Liver (tissue), 9 donors: ENCODE results near the gene CHKA. TPM values are rescaled to one million over a fixed set of nuclear protein-coding genes. Genes with fewer than 3 reads are reported as not detected.

ENCODE experiments used
- DNase-seq: peaks from one replicate; pipeline ENCODE4 v3.0.0-alpha.2; 2017; ENCODE audit warnings: low spot score
- H3K27ac ChIP-seq, 2 donors: one replicate each; pipeline ENCODE4 v1.7.0; 2013; ENCODE audit warnings: inconsistent platforms in 2 of 2, low read length in 2 of 2, control low read depth in 1 of 2, low read depth in 1 of 2, mild to moderate bottlenecking in 1 of 2
- H3K27me3 ChIP-seq, 4 donors: one replicate each; pipeline versions ENCODE4 v1.6.1 to v1.7.0; 2013; ENCODE audit warnings: low read length in 3 of 4, inconsistent platforms in 1 of 4, mild to moderate bottlenecking in 1 of 4, moderate library complexity in 1 of 4; ENCODE audit not compliant: control insufficient read depth in 4 of 4, insufficient read depth in 4 of 4
- H3K36me3 ChIP-seq, 4 donors: one replicate each; pipeline versions ENCODE4 v1.6.1 to v1.7.0; 2013; ENCODE audit warnings: low read length in 3 of 4, mild to moderate bottlenecking in 3 of 4, low read depth in 1 of 4, moderate library complexity in 1 of 4; ENCODE audit not compliant: control insufficient read depth in 4 of 4, insufficient read depth in 3 of 4
- H3K4me1 ChIP-seq, 4 donors: one replicate each; pipeline versions ENCODE4 v1.6.1 to v1.7.0; 2013; ENCODE audit warnings: low read length in 3 of 4, mild to moderate bottlenecking in 3 of 4, moderate library complexity in 1 of 4; ENCODE audit not compliant: control insufficient read depth in 4 of 4, insufficient read depth in 4 of 4
- H3K4me3 ChIP-seq, 3 donors: one replicate each; pipeline versions ENCODE4 v1.6.1 to v1.7.0; 2013; ENCODE audit warnings: low read length in 3 of 3, control low read depth in 1 of 3, low read depth in 1 of 3, mild to moderate bottlenecking in 1 of 3
- H3K9ac ChIP-seq, 2 donors: one replicate each; pipeline ENCODE4 v1.7.0; 2013; ENCODE audit warnings: low read length in 2 of 2, mild to moderate bottlenecking in 2 of 2, moderate library complexity in 2 of 2, control low read depth in 1 of 2, low read depth in 1 of 2
- H3K9me3 ChIP-seq, 4 donors: one replicate each; pipeline versions ENCODE4 v1.6.1 to v1.7.0; 2013; ENCODE audit warnings: low read length in 3 of 4; ENCODE audit not compliant: control insufficient read depth in 4 of 4
- ATF3 ChIP-seq: IDR thresholded peaks from 2 replicates; pipeline ENCODE4 v1.6.1; 2016; ENCODE audit warnings: antibody characterized with exemption
- EGR1 ChIP-seq, 2 donors: IDR thresholded peaks; 2 replicates each; pipeline ENCODE4 v1.6.1; 2016 to 2018; ENCODE audit warnings: antibody characterized with exemption in 2 of 2, low read depth in 2 of 2
- FOXA1 ChIP-seq: IDR thresholded peaks from 2 replicates; pipeline ENCODE4 v1.6.1; 2016; ENCODE audit warnings: antibody characterized with exemption
- FOXA2 ChIP-seq: IDR thresholded peaks from 2 replicates; pipeline ENCODE4 v1.6.1; 2016; ENCODE audit warnings: antibody characterized with exemption
- HNF4A ChIP-seq, 2 donors: conservative IDR thresholded peaks; 2 replicates each; pipeline ENCODE4 v1.6.1; 2016; ENCODE audit warnings: antibody characterized with exemption in 2 of 2, mild to moderate bottlenecking in 2 of 2
- HNF4G ChIP-seq: IDR thresholded peaks from 2 replicates; pipeline ENCODE4 v1.6.1; 2016; ENCODE audit warnings: antibody characterized with exemption
- JUND ChIP-seq, 2 donors: IDR thresholded peaks; 2 replicates each; pipeline ENCODE4 v1.6.1; 2016; ENCODE audit warnings: antibody characterized with exemption in 2 of 2
- MAX ChIP-seq: IDR thresholded peaks from 2 replicates; pipeline ENCODE4 v1.6.1; 2016; ENCODE audit warnings: antibody characterized with exemption
- NR2F2 ChIP-seq: IDR thresholded peaks from 2 replicates; pipeline ENCODE4 v1.6.1; 2016; ENCODE audit warnings: antibody characterized with exemption
- RAD21 ChIP-seq, 2 donors: IDR thresholded peaks; 2 replicates each; pipeline ENCODE4 v1.6.1; 2016; ENCODE audit warnings: antibody characterized with exemption in 2 of 2, mild to moderate bottlenecking in 2 of 2
- REST ChIP-seq: IDR thresholded peaks from 2 replicates; pipeline ENCODE4 v1.6.1; 2016; ENCODE audit warnings: antibody characterized with exemption, mild to moderate bottlenecking
- RXRA ChIP-seq, 2 donors: IDR thresholded peaks; 2 replicates each; pipeline ENCODE4 v1.6.1; 2017 to 2018; ENCODE audit warnings: antibody characterized with exemption in 2 of 2, mild to moderate bottlenecking in 1 of 2
- TAF1 ChIP-seq: conservative IDR thresholded peaks from 2 replicates; pipeline ENCODE4 v1.6.1; 2016; ENCODE audit warnings: antibody characterized with exemption, mild to moderate bottlenecking
- YY1 ChIP-seq: IDR thresholded peaks from 2 replicates; pipeline ENCODE4 v1.6.1; 2016; ENCODE audit warnings: antibody characterized with exemption, mild to moderate bottlenecking
- ZBTB33 ChIP-seq: IDR thresholded peaks from 2 replicates; pipeline ENCODE4 v1.6.1; 2016; ENCODE audit warnings: antibody characterized with exemption
- WGBS: extraction: QIAGEN DNeasy Blood & Tissue Kit; methylation state at CpG from one replicate; pipeline ENCODE4 v1.1.7; 2013; 5-methylcytosine and 5-hydroxymethylcytosine counted together
- polyA plus RNA-seq, 2 donors: library from polyadenylated mRNA; stranded (reverse) in 1 of 2; unstranded in 1 of 2; fragments of 200-250 nt in 1 of 2; fragments of >200 nt in 1 of 2; fragmentation: Nextera tagmentation in 1 of 2; extraction: Ambion mirVana in 1 of 2; gene quantifications; one replicate each; pipeline versions ENCODE4 v1.2.1 to v1.2.3, GENCODE V29; 2013 to 2015
- total RNA-seq, 2 donors: library from RNA; depleted of rRNA; stranded (reverse); fragments of >200 nt; gene quantifications; one replicate each; pipeline ENCODE4 v1.2.3, GENCODE V29; 2014
- donor health status: healthy.
- donor health status: healthy.
- donor health status: healthy.
- donor health status: healthy.
- donor health status: healthy.

The CHKA gene
- total and polyA plus RNA-seq, 4 donors, result 11.4 to 41.9 (median 17.3) TPM

- no peak for TF ChIP-seq REST
- TF ChIP-seq HNF4A (conservative IDR thresholded peaks at IDR 0.05), result peak; percentile 43 to 58
- no peak for TF ChIP-seq HNF4G
- no peak for TF ChIP-seq ATF3
- no peak for TF ChIP-seq FOXA1
- TF ChIP-seq RXRA (IDR thresholded peaks at IDR 0.05), result peak in 1 of 2 donors; percentile 72
- no peak for TF ChIP-seq NR2F2
Measured at GRCh38 chr11:68168694-68169093, 47.5 kb upstream of the CHKA start (continued).

- TF ChIP-seq HNF4A (conservative IDR thresholded peaks at IDR 0.05) (no peak), EGR1 (IDR thresholded peaks at IDR 0.05; ENCODE audit: low read depth in 2 of 2) (no peak), JUND (IDR thresholded peaks at IDR 0.05) (no peak), ZBTB33 (no peak)
Measured at GRCh38 chr11:68167474-68167873, 46.3 kb upstream of the CHKA start.

GRCh38 chr11:68166969-68167368 is 45.8 kb upstream of the CHKA start:
- Histone ChIP-seq H3K4me1 (peaks cover 3 to 41% (median 35%) of the 10 kb centered on the region in 4 donors), H3K9ac (no peak overlapping the region), H3K36me3 (peaks cover 7 to 44% (median 28%) of the 10 kb centered on the region in 4 donors), H3K9me3 (no peaks in the 10 kb centered on the region), H3K27me3 (no peaks in the 10 kb centered on the region), H3K27ac (no peak overlapping the region), H3K4me3 (no peak overlapping the region)
- WGBS, result 39% methylated on average over 4 of the region's 4 CpGs
- no peak for DNase-seq
- TF ChIP-seq FOXA2 (no peak), NR2F2 (no peak), MAX (no peak), HNF4G (no peak), EGR1 (IDR thresholded peaks at IDR 0.05; ENCODE audit: low read depth in 2 of 2) (no peak), RXRA (IDR thresholded peaks at IDR 0.05) (no peak), REST (no peak), HNF4A (conservative IDR thresholded peaks at IDR 0.05) (no peak), RAD21 (IDR thresholded peaks at IDR 0.05) (no peak), YY1 (no peak), FOXA1 (no peak), TAF1 (no peak)

More at GRCh38 chr11:68167474-68167873, 46.3 kb upstream of the CHKA start:
- Histone ChIP-seq H3K27ac (no peak overlapping the region), H3K36me3 (peaks cover 7 to 45% (median 29%) of the 10 kb centered on the region in 4 donors), H3K9ac (no peak overlapping the region), H3K27me3 (no peaks in the 10 kb centered on the region), H3K4me3 (no peak overlapping the region), H3K4me1 (peaks cover 3 to 41% (median 35%) of the 10 kb centered on the region in 4 donors), H3K9me3 (no peaks in the 10 kb centered on the region)
- WGBS, result 86% methylated on average over 6 of the region's 6 CpGs
- no peak for DNase-seq
